ENCODE data around the gene FKBP8. TPM values are rescaled to one million over a fixed set of nuclear protein-coding genes. Genes with fewer than 3 reads are reported as not detected.

The FKBP8 gene
- total RNA-seq, 1 experiment from 2014 or later, result 345 TPM

GRCh38 chr19:18557411-18558201, 14.2 kb upstream of the FKBP8 start, which contains the start of gene KXD1 (continued):
- TF ChIP-seq NFATC4 (CRISPR knock-in tag; IDR thresholded peaks at IDR 0.05), result no peak
- no peak for TF ChIP-seq KAT7 (CRISPR knock-in tag; IDR thresholded peaks at IDR 0.05; ENCODE audit: borderline replicate concordance)
- no peak for TF ChIP-seq JAZF1 (CRISPR knock-in tag; IDR thresholded peaks at IDR 0.05)
- no peak for TF ChIP-seq OVOL2 (CRISPR knock-in tag; IDR thresholded peaks at IDR 0.05; ENCODE audit: borderline replicate concordance)
- 0 out of 2 replicates have a peak, but pooled peaks have one; percentile 39 for TF ChIP-seq GABPB1 (CRISPR knock-in tag; IDR thresholded peaks at IDR 0.05)

DNA sequence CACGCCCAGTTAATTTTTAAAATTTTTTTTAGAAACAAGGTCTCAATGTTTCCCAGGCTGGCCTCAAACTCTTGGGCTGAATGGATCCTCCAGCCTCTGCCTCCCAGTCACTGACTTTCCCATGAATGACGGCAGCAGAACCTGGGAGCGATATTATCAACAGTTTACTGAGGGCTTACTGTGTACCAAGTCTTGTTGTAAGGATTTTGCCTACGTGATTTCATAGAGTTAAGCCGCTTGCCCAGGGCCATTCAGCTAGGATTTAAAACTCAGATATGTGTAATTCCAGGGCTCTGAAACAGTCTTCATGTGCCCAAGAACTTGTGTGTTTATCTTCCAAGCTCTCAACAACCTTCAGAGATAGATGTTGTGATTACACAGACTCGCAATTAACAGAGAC, 8.3 kb upstream of the FKBP8 start:
- DNase-seq (ENCODE audit: low spot score) (no peak), ATAC-seq (no peak)
- TF ChIP-seq ZNF281 (CRISPR knock-in tag; IDR thresholded peaks at IDR 0.05), result no peak
- TF ChIP-seq KAT7 (CRISPR knock-in tag; IDR thresholded peaks at IDR 0.05; ENCODE audit: borderline replicate concordance), result no peak
- TF ChIP-seq, protein P1, sequence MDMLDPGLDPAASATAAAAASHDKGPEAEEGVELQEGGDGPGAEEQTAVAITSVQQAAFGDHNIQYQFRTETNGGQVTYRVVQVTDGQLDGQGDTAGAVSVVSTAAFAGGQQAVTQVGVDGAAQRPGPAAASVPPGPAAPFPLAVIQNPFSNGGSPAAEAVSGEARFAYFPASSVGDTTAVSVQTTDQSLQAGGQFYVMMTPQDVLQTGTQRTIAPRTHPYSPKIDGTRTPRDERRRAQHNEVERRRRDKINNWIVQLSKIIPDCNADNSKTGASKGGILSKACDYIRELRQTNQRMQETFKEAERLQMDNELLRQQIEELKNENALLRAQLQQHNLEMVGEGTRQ (CRISPR knock-in tag; IDR thresholded peaks at IDR 0.05), result no peak
- TF ChIP-seq HMGXB4 (CRISPR knock-in tag; IDR thresholded peaks at IDR 0.05), result no peak
- TF ChIP-seq PRRX2 (CRISPR knock-in tag; IDR thresholded peaks at IDR 0.05), result no peak
- no peak for TF ChIP-seq CREB1 (CRISPR knock-in tag; IDR thresholded peaks at IDR 0.05)
- TF ChIP-seq RELA (CRISPR knock-in tag; IDR thresholded peaks at IDR 0.05; ENCODE audit: borderline replicate concordance), result no peak
- TF ChIP-seq, protein P2, sequence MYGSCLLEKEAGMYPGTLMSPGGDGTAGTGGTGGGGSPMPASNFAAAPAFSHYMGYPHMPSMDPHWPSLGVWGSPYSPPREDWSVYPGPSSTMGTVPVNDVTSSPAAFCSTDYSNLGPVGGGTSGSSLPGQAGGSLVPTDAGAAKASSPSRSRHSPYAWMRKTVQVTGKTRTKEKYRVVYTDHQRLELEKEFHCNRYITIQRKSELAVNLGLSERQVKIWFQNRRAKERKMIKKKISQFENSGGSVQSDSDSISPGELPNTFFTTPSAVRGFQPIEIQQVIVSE (CRISPR knock-in tag; IDR thresholded peaks at IDR 0.05; ENCODE audit: borderline replicate concordance), result no peak
- TF ChIP-seq TEAD4 (CRISPR knock-in tag; IDR thresholded peaks at IDR 0.05), result no peak
- POLR2A ChIA-PET, result interaction anchor here (0.6 to 0.7 kb wide), 2 partner anchors 11 to 289 kb away, joined by 3 to 4 read pairs; no protein-coding TSS in a partner anchor
- H3K9me3 Mint-ChIP-seq, result no peaks in the 10 kb centered on the region
- H3K36me3 Mint-ChIP-seq, result no peaks in the 10 kb centered on the region
- H3K27me3 Mint-ChIP-seq (ENCODE audit: low read depth), result peaks cover 6% of the 10 kb centered on the region; the same call in 1 of the 2 replicates
- no peak overlapping the region for H3K27ac Mint-ChIP-seq
- CTCF ChIA-PET, result interaction anchor here (0.6 to 2.0 kb wide), 6 partner anchors 23 to 138 kb away, joined by 3 to 9 read pairs (median 4); no protein-coding TSS in a partner anchor
- H3K4me3 Mint-ChIP-seq, result no peak overlapping the region
- no peaks in the 10 kb centered on the region for H3K4me1 Mint-ChIP-seq

DNA sequence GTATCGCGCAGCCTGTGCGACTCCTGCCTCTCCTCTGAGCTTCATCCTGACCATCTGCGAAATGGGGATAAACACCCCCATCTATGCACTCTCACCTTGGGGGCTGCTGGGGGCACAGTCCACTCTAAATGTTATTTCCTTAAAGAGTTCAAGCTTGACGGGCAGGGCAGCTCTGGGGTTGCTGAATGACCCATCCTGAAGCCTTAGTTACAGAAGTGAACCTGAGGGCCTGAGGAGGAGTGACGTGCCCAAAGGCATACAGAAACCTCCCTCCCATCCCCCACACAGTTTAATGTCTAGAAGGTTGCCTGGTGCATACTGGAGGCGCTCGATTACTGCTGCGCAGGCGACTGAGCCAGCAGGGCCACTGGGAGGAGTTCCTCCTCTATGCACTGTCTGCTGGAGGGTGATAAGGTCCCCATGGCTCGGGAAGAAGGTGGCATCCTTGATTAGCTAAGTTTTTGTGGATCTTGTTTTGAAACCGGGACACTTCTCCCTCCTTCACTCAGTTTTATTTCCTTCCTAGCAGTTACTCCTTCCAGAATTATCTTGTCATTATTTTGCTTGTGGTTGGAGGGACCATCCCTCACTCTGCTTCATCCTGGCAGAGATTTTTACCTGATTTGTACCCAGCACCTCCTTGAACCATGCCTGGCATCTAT, 572 bp upstream of the FKBP8 start:
- Mint-ChIP-seq H3K36me3 (peaks cover 20% of the 10 kb centered on the region), H3K4me1 (peaks cover 16% of the 10 kb centered on the region), H3K27ac (peak overlapping the region; percentile 90), H3K4me3 (peak overlapping the region; percentile 80), H3K27me3 (ENCODE audit: low read depth) (0 out of 2 replicates have a peak, but pooled peaks cover 3% of the 10 kb centered on the region), H3K9me3 (no peaks in the 10 kb centered on the region)
- POLR2A ChIA-PET, result interaction anchor here (0.9 to 2.0 kb wide), 2 partner anchors 13 to 27 kb away, joined by 3 to 8 read pairs; partner anchors contain the start of genes KXD1 and UBA52
- CTCF ChIA-PET, result interaction anchor here (1.1 to 1.4 kb wide), 7 partner anchors 14 to 77 kb away, joined by 3 to 7 read pairs (median 4); partner anchors contain the start of gene KXD1
- ATAC-seq, result peak; percentile 74
- DNase-seq (ENCODE audit: low spot score), result peak; percentile 41
- TF ChIP-seq, protein P3, sequence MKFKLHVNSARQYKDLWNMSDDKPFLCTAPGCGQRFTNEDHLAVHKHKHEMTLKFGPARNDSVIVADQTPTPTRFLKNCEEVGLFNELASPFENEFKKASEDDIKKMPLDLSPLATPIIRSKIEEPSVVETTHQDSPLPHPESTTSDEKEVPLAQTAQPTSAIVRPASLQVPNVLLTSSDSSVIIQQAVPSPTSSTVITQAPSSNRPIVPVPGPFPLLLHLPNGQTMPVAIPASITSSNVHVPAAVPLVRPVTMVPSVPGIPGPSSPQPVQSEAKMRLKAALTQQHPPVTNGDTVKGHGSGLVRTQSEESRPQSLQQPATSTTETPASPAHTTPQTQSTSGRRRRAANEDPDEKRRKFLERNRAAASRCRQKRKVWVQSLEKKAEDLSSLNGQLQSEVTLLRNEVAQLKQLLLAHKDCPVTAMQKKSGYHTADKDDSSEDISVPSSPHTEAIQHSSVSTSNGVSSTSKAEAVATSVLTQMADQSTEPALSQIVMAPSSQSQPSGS (CRISPR knock-in tag; IDR thresholded peaks at IDR 0.05; ENCODE audit: borderline replicate concordance, low read depth), result no peak
- TF ChIP-seq NR1H2 (CRISPR knock-in tag; IDR thresholded peaks at IDR 0.05), result no peak
- no peak for TF ChIP-seq NFE2L1 (CRISPR knock-in tag; IDR thresholded peaks at IDR 0.05)
- no peak for TF ChIP-seq EMX1 (CRISPR knock-in tag; IDR thresholded peaks at IDR 0.05)
- no peak for TF ChIP-seq ESRRA (CRISPR knock-in tag; IDR thresholded peaks at IDR 0.05; ENCODE audit: borderline replicate concordance)
- no peak for TF ChIP-seq IRF2 (CRISPR knock-in tag; IDR thresholded peaks at IDR 0.05; ENCODE audit: borderline replicate concordance, low read depth)

Data from WTC11 (cell line).